GM23248 (cell line): Measurements from ENCODE around the gene GTF2I.
"Not testable (repeated sequence)": the region's sequence is repeated elsewhere in the genome, so short reads cannot be mapped to it uniquely, and the experiment has no call there.

Source experiments
- EZH2 ChIP-seq: fragments of 200-600 bp; sonication (generic); IDR thresholded peaks from 2 replicates; pipeline ENCODE4 v1.6.1; 2018; ENCODE audit warnings: antibody characterized with exemption, mild to moderate bottlenecking; ENCODE audit not compliant: insufficient read depth, poor library complexity, severe bottlenecking
- EZH2phosphoT487 ChIP-seq: fragments of 200-600 bp; sonication (generic); IDR thresholded peaks from 2 replicates; pipeline ENCODE4 v1.6.1; 2018; ENCODE audit warnings: antibody characterized with exemption, moderate library complexity, mild to moderate bottlenecking, low read depth; ENCODE audit not compliant: insufficient read depth

- not testable (repeated sequence) for TF ChIP-seq EZH2, EZH2phosphoT487
Observed at GRCh38 chr7:74730186-74730585, 72.7 kb downstream of the GTF2I start.
